ENCODE measurements around the gene SHANK2.

- TF ChIP-seq CTCF (IDR thresholded peaks at IDR 0.05) (no peak), POLR2AphosphoS5 (IDR thresholded peaks at IDR 0.05) (no peak)
Observed at GRCh38 chr11:71237853-71238252, 14.5 kb downstream of the SHANK2 start.

Data from upper lobe of left lung (tissue), 4 donors.